SU-DHL-6 (cell line): Measurements from ENCODE around the gene NFKBIA.

ENCODE experiments used
- EZH2phosphoT487 ChIP-seq: fragments of 200-600 bp; sonication (generic), shearing (Covaris generic); conservative IDR thresholded peaks from 2 replicates; pipeline ENCODE4 v1.6.1; 2018; ENCODE audit warnings: mild to moderate bottlenecking, antibody characterized with exemption, low read length, moderate library complexity, mixed read lengths
- TF ChIP-seq, protein P1 (sequence below): fragments of 200-600 bp; sonication (generic); IDR thresholded peaks from one replicate; pipeline ENCODE4 v1.5.1; 2017; ENCODE audit warnings: antibody characterized with exemption, mild to moderate bottlenecking, low read length, moderate library complexity; ENCODE audit not compliant: insufficient read depth, poor library complexity, severe bottlenecking

GRCh38 chr14:35384455-35385041, 20.0 kb downstream of the NFKBIA start:
- TF ChIP-seq, protein P1, sequence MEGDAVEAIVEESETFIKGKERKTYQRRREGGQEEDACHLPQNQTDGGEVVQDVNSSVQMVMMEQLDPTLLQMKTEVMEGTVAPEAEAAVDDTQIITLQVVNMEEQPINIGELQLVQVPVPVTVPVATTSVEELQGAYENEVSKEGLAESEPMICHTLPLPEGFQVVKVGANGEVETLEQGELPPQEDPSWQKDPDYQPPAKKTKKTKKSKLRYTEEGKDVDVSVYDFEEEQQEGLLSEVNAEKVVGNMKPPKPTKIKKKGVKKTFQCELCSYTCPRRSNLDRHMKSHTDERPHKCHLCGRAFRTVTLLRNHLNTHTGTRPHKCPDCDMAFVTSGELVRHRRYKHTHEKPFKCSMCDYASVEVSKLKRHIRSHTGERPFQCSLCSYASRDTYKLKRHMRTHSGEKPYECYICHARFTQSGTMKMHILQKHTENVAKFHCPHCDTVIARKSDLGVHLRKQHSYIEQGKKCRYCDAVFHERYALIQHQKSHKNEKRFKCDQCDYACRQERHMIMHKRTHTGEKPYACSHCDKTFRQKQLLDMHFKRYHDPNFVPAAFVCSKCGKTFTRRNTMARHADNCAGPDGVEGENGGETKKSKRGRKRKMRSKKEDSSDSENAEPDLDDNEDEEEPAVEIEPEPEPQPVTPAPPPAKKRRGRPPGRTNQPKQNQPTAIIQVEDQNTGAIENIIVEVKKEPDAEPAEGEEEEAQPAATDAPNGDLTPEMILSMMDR: no peak
- no peak for TF ChIP-seq EZH2phosphoT487
